DMS53 (cell line): ENCODE results near the gene WNT16.
"Not testable (repeated sequence)": the region's sequence is repeated elsewhere in the genome, so short reads cannot be mapped to it uniquely, and the experiment has no call there.

Source experiments
- DNase-seq: peaks from one replicate; lab custom pipeline; 2025; lab: John Stamatoyannopoulos, UW

WNT16 gene

GRCh38 chr7:121328508-121329190 is at the start of gene WNT16:
WNT16 (plus strand) TSS chr7:121329000; CDS start chr7:121329293, 293 bp downstream.
- peak; percentile 68 for DNase-seq

- no peak for DNase-seq
Observed at GRCh38 chr7:121279060-121279620, 49.7 kb upstream of the WNT16 start.

- DNase-seq = no peak
Observed at GRCh38 chr7:121279822-121280221, 49.0 kb upstream of the WNT16 start.

GRCh38 chr7:121280656-121281055 is 48.1 kb upstream of the WNT16 start:
- DNase-seq = no peak

- no peak for DNase-seq
Observed at GRCh38 chr7:121282129-121282528, 46.7 kb upstream of the WNT16 start.

GRCh38 chr7:121285066-121285667 is 43.6 kb upstream of the WNT16 start:
- DNase-seq = no peak

GRCh38 chr7:121286186-121286585 is 42.6 kb upstream of the WNT16 start:
- DNase-seq = no peak

- peak; percentile 9 for DNase-seq
Observed at GRCh38 chr7:121286742-121287734, 41.8 kb upstream of the WNT16 start.

- DNase-seq = no peak
Observed at GRCh38 chr7:121288894-121289293, 39.9 kb upstream of the WNT16 start.

GRCh38 chr7:121289930-121290329 is 38.9 kb upstream of the WNT16 start:
- DNase-seq = not testable (repeated sequence)

- no peak for DNase-seq
Observed at GRCh38 chr7:121294448-121294992, 34.3 kb upstream of the WNT16 start.

GRCh38 chr7:121297843-121298242 is 31.0 kb upstream of the WNT16 start:
- DNase-seq = no peak

GRCh38 chr7:121298831-121299239 is 30.0 kb upstream of the WNT16 start:
- no peak for DNase-seq

- no peak for DNase-seq
Observed at GRCh38 chr7:121300685-121301420, 27.9 kb upstream of the WNT16 start.

- DNase-seq = no peak
Observed at GRCh38 chr7:121301446-121302213, 27.2 kb upstream of the WNT16 start.

GRCh38 chr7:121302214-121302745 is 26.5 kb upstream of the WNT16 start:
- DNase-seq = no peak

GRCh38 chr7:121303422-121304101 is 25.2 kb upstream of the WNT16 start:
- no peak for DNase-seq

- no peak for DNase-seq
Observed at GRCh38 chr7:121304102-121304658, 24.6 kb upstream of the WNT16 start.

- no peak for DNase-seq
Observed at GRCh38 chr7:121305109-121305508, 23.7 kb upstream of the WNT16 start.
